GM19099 (cell line): Measurements from ENCODE around the gene SKI.

ENCODE experiments used
- POLR2A ChIP-seq: IDR thresholded peaks from 3 replicates; pipeline ENCODE4 v1.6.1; 2011; ENCODE audit warnings: low read depth; ENCODE audit not compliant: insufficient read length; ENCODE audit errors: extremely low read depth

SKI gene

GRCh38 chr1:2320760-2321667, 92.9 kb downstream of the SKI start:
- TF ChIP-seq POLR2A = no peak

- no peak for TF ChIP-seq POLR2A
These were observed 94.0 kb downstream of the SKI start for GRCh38 chr1:2322065-2322571.

- TF ChIP-seq POLR2A = no peak
These were observed 94.6 kb downstream of the SKI start for GRCh38 chr1:2322581-2323211.

GRCh38 chr1:2323451-2323974, 95.4 kb downstream of the SKI start:
- no peak for TF ChIP-seq POLR2A

GRCh38 chr1:2324553-2325366, 96.6 kb downstream of the SKI start:
- no peak for TF ChIP-seq POLR2A

- TF ChIP-seq POLR2A = no peak
These were observed 98.4 kb downstream of the SKI start for GRCh38 chr1:2326524-2326923.

GRCh38 chr1:2327841-2328240, 99.7 kb downstream of the SKI start:
- TF ChIP-seq POLR2A = no peak

GRCh38 chr1:2328676-2329455, 100.7 kb downstream of the SKI start:
- TF ChIP-seq POLR2A = no peak

- no peak for TF ChIP-seq POLR2A
These were observed 101.9 kb downstream of the SKI start for GRCh38 chr1:2330035-2330434.

- no peak for TF ChIP-seq POLR2A
These were observed 102.5 kb downstream of the SKI start for GRCh38 chr1:2330519-2331199.

GRCh38 chr1:2331200-2331544, 103.1 kb downstream of the SKI start:
- no peak for TF ChIP-seq POLR2A

- TF ChIP-seq POLR2A = no peak
These were observed 106.2 kb downstream of the SKI start for GRCh38 chr1:2334366-2334765.

GRCh38 chr1:2334883-2335534, 106.9 kb downstream of the SKI start:
- no peak for TF ChIP-seq POLR2A
